CD1c-positive myeloid dendritic cell (primary cell): ENCODE measurements around the gene QSOX1.

Source experiments
- DNase-seq: peaks from one replicate; pipeline ENCODE4 v3.0.0-alpha.2; 2016; ENCODE audit errors: extremely low spot score

The QSOX1 gene

GRCh38 chr1:180170546-180171151, 16.0 kb downstream of the QSOX1 start:
- DNase-seq: no peak

GRCh38 chr1:180171691-180172090, 17.0 kb downstream of the QSOX1 start:
- DNase-seq: no peak

GRCh38 chr1:180173451-180173850, 18.8 kb downstream of the QSOX1 start:
- DNase-seq: no peak

GRCh38 chr1:180173952-180174351, 19.3 kb downstream of the QSOX1 start:
- no peak for DNase-seq

- no peak for DNase-seq
Observed at GRCh38 chr1:180175291-180175690, 20.6 kb downstream of the QSOX1 start.

GRCh38 chr1:180175806-180176205, 21.1 kb downstream of the QSOX1 start:
- no peak for DNase-seq

- no peak for DNase-seq
Observed at GRCh38 chr1:180176965-180177364, 22.3 kb downstream of the QSOX1 start.

- no peak for DNase-seq
Observed at GRCh38 chr1:180177931-180178330, 23.3 kb downstream of the QSOX1 start.

GRCh38 chr1:180178511-180179161, 24.0 kb downstream of the QSOX1 start:
- peak; percentile 63 for DNase-seq

GRCh38 chr1:180179162-180179957, 24.7 kb downstream of the QSOX1 start:
- no peak for DNase-seq

- peak; percentile 43 for DNase-seq
Observed at GRCh38 chr1:180181048-180181447, 26.4 kb downstream of the QSOX1 start.

- DNase-seq: no peak
Observed at GRCh38 chr1:180181996-180182642, 27.4 kb downstream of the QSOX1 start.

GRCh38 chr1:180182643-180183311, 28.1 kb downstream of the QSOX1 start:
- no peak for DNase-seq

GRCh38 chr1:180183426-180183825, 28.8 kb downstream of the QSOX1 start:
- no peak for DNase-seq

GRCh38 chr1:180184041-180184440, 29.4 kb downstream of the QSOX1 start:
- no peak for DNase-seq

GRCh38 chr1:180185281-180185680, 30.6 kb downstream of the QSOX1 start:
- DNase-seq: no peak

GRCh38 chr1:180185971-180186645, 31.4 kb downstream of the QSOX1 start:
- DNase-seq: no peak

- no peak for DNase-seq
Observed at GRCh38 chr1:180186831-180187230, 32.2 kb downstream of the QSOX1 start.

- DNase-seq: no peak
Observed at GRCh38 chr1:180187626-180188025, 33.0 kb downstream of the QSOX1 start.

GRCh38 chr1:180188091-180188506, 33.4 kb downstream of the QSOX1 start:
- no peak for DNase-seq

- no peak for DNase-seq
Observed at GRCh38 chr1:180188684-180189175, 34.1 kb downstream of the QSOX1 start.
